DMS 273 treated with DMSO at 0.1 percent for 48 hours (cell line): ENCODE measurements around the gene ARL16.

ENCODE experiments used
- DNase-seq: peaks from one replicate; lab custom pipeline; 2025; lab: John Stamatoyannopoulos, UW

Gene ARL16

GRCh38 chr17:81695211-81695610 is 11.6 kb upstream of the ARL16 start:
- DNase-seq: no peak

DNA sequence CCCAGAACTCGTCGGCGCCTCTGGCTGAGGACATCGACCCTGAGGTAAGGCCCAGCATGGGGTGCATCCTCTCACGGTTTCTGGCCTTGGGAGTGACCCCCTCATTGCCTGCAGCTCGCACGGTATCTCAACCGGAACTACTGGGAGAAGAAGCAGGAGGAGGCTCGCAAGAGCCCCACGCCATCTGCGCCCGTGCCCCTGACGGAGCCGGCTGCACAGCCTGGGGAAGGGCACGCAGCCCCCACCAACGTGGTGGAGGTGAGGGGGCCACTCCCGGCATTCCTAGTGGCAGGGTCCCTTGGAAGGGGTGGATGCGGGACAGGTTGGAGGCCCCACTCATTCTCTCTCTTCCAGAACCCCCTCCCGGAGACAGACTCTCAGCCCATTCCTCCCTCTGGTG is 11.2 kb upstream of the ARL16 start:
- DNase-seq: no peak

DNA sequence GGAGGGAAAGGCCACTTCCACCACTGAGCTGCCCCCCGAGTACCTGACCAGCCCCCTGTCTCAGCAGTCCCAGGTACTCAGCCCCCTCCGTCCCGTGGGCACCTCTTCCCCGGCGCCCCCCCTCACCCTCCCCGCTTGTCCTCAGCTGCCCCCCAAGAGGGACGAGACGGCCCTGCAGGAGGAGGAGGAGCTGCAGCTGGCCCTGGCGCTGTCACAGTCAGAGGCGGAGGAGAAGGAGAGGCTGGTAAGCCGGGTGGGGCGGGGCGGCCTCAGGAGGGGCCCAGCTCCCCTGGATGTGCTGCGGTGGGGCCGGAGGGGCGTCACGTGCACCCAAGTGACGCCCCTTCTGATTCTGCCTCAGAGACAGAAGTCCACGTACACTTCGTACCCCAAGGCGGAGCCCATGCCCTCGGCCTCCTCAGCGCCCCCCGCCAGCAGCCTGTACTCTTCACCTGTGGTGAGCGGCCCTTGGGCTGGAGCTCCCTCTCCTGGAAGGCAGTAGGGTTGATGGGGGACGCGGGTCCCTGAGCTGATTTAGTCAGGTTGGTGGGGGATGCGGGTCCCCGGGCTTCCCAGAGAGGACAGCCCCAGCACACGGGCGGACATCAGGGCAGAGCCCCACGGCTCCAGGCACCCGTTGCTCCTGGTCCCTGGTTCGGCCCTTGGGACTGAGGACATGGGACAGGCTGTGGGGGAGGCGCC is 10.1 kb upstream of the ARL16 start:
- no peak for DNase-seq

DNA sequence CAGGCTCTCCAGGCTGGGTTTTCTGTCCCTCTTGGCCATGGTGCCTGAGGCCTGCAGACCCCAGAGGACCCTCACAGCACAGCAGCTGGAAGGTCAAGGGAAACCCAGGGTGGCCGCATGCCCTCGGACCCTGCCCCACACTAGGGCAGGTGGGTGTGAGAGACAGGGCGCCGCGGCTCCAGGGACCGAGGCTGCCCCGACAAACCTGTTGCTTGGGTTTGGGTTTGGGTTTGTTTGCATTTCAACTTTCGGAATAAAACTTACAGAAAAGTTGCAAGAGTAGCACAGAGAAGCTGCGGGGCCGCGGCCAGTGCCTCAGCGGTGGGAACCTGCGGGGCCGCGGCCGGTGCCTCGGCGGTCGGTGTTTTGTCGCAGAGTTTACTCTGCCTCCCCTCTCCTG is 8.0 kb upstream of the ARL16 start:
- DNase-seq: no peak

GRCh38 chr17:81691196-81691595 is 7.6 kb upstream of the ARL16 start:
- DNase-seq: no peak

GRCh38 chr17:81690549-81690948 is 7.0 kb upstream of the ARL16 start:
- no peak for DNase-seq

DNA sequence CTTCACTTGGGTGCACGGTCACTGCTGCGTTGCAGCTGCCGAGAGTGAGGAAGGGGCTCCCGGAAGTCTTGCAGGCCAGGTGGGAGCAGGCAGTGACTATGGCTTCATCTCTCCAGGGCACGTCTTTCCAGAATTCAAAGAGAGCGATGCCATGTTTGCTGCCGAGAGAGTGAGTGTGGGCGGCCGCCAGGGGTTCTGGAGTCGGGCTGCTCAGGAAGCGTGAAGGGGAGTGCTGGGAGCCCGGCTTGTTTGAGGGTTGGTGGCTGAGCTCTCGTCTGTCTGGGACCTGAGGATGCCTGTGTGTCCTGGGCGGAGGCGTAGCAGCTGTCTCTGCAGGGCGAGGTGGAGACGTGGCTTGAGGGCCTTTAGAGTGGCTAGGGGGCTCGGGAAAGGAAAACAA is 6.5 kb upstream of the ARL16 start:
- no peak for DNase-seq

- no peak for DNase-seq
These were observed 5.0 kb upstream of the ARL16 start for GRCh38 chr17:81688616-81689015.

DNA sequence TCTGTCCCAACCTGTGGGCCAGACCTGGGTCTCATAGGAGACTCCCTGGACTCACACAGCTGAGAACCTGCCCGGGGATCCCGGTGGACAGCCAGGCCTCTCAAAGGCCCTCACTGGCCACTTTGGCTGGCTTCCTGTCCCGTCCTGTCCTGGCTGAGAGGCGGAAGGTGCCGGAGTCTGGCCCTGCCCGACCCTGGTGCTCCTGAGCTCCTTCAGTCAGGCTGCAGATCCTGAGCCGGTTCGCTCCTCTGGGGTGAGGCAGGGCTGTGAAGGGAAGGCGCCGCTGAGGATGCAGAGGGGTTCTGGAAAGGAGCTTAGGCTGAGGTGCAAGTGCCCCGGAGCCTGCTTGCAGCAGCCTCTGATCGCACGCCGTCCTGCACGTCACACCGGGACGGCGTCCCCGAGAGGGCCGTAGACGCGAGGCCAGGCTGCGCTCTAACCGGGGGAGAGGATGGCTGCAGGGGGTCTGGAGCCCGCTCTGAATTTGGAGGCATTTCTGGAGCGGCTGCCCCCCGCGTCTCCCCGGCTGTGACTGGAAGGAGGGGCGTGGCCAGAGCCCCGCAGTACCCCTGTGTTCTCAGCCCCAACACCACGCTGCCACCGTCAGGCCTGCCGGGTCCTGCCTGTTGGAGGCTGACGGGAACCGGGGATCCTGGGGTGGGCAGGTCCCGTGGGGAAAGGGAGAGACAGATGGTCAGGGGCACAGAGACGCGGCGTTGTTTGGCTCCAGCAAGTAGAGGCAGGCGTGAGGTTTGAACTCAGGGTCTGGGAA is 4.4 kb upstream of the ARL16 start:
- DNase-seq: peak; percentile 65

DNA sequence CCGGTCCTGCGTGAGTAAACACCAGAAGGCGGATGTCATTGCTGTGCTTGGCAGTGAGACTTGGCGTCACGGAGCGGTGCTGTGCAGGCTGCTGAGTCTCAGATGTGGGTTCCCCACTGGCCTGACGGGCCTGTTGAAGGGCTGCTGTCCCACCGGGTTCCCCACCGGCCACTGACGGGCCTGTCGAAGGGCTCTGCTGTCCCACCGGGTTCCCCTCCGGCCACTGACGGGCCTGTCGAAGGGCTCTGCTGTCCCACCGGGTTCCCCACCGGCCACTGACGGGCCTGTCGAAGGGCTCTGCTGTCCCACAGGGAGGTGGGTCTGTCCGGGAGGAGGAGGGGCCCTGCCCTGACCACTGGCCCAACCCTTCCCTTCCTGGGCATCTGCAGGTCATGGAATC is 3.0 kb upstream of the ARL16 start:
- DNase-seq: no peak

DNA sequence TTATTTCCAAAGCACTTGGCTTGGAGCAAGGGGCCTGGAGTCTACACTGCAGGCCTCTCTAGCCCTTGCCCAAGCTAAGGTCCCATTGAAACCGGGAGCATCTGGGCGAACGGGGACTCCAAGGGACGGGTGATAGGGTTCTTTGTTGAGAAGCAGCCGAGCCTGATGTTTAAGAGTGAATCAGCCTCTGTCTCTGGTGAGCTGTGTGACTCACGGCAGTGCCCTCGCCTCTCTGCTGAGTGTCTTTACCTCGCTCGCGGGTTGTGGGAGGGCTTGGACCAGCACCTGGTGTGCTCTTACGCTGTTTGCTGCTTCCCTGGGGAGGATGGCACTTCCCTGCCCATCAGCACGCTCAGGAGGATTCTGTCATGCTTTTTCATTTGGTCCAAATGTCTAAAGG is 1.5 kb upstream of the ARL16 start:
- no peak for DNase-seq

DNA sequence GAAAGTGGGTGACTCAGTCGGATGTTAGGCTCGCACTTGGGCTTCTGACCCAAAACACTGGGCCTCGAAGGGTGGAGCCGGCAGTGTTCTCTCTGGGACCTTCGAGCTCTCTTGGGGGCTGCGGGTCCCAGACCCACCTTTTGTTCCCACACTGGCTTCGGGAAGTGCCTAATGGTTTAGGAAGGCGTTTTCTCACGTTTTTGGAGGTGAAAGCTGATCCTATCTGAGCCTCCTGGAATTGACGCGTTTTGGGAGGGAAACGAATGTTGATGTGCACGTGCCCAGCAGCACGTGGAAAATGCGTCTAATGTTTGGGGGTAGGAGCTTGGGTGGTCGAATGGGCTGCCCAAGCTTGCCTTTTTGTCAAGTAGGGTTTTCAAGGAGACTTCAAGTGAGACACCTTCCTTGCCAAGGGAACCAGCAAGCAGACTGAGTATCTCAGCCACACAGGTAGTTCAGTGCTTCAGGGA is 880 bp upstream of the ARL16 start:
- no peak for DNase-seq

DNA sequence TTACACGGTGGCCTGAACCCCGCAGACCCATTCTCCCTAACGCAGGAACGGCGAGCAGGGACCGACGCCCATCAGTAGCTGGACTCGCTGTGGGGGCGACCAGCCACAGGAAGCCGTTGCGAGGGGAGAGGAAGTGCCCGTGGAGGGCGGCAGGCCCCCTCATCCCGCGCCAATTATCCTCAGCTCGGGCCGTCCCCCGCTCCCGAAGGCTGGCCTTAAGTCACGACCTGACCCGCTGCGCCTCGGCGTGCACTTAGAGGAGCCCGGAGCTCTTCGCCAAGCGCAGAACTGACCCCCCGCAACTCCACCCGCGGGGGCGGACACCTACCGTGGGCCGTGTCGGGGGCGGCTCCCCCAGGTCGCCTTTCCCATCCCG is 401 bp downstream of the ARL16 start:
- no peak for DNase-seq

GRCh38 chr17:81682565-81683207 is 911 bp downstream of the ARL16 start:
- no peak for DNase-seq

DNA sequence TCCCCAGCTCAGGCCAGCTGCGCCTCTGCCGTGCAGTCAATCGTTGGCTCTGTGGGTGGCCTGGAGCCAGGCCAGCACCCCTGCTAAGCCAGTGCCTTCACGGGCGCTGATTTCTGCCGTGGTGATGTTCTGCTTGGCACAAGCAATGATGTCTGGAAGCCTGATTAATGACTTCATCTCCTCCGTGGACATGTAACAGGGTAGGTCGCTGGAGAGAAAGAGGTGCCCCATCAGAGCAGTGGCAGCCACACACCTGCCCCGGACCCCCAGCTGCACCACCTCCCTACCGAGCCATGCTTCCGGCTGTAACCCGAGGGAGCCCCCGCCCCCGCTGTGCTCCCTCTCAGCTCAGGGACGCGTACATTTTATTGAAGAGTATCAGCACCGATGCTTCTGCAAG is 1.9 kb downstream of the ARL16 start:
- no peak for DNase-seq

- DNase-seq: no peak
These were observed 3.4 kb downstream of the ARL16 start for GRCh38 chr17:81680150-81680549.

- no peak for DNase-seq
These were observed 6.7 kb downstream of the ARL16 start for GRCh38 chr17:81676906-81677305.

DNA sequence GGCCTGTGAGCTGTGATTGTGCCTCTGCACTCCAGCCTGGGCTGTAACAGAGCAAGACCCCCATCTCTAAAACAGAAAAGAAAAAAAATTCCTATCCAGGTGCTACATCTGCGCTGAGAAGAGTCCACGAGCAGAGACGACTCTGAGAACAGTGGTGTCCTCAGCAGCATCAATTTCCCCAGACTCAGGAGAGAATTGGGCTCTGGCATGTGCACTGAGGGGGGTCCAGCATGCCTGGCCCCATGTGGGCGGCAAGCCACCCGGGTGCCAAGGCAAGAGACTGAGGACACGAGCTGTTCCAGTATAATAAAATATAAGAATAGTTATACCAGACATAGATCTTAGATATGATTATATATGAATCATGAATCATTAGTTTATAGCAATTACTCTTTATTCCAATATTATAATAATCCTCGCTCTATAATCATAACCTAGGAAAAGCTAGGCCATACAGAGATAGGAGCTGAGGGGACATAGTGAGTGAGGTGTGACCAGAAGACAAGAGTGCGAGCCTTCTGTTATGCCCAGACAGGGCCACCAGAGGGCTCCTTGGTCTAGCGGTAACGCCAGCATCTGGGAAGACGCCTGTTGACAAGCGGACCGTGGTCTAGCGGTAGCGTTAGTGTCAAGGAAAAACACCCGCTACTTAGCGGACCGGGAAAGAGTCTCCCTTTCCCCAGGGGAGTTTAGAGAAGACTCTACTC is 7.9 kb downstream of the ARL16 start:
- peak; percentile 26 for DNase-seq

- DNase-seq: no peak
These were observed 9.9 kb downstream of the ARL16 start for GRCh38 chr17:81673561-81674258.

- DNase-seq: no peak
These were observed 10.6 kb downstream of the ARL16 start for GRCh38 chr17:81672954-81673353.

- no peak for DNase-seq
These were observed 11.1 kb downstream of the ARL16 start for GRCh38 chr17:81672504-81672903.

- DNase-seq: no peak
These were observed 15.8 kb downstream of the ARL16 start for GRCh38 chr17:81667754-81668153.
